OCI-LY3 (cell line): ENCODE data around the gene ST3GAL6.

Source experiments
- H2AFZ ChIP-seq: fragments of 200-600, 300-600 bp; shearing (Covaris generic); 2 replicates; pipeline ENCODE4 v1.6.0; 2014; ENCODE audit warnings: antibody characterized with exemption, low read depth, low read length
- H3K27ac ChIP-seq: fragments of 200-600, 300-600 bp; sonication (generic); 2 replicates; pipeline ENCODE4 v1.5.1; 2014; ENCODE audit warnings: mild to moderate bottlenecking, low read length, moderate library complexity, mixed read lengths
- H3K27me3 ChIP-seq: fragments of 200-600, 300-600 bp; sonication (generic); 2 replicates; pipeline ENCODE4 v1.6.1; 2014; ENCODE audit warnings: low read depth, low read length, mixed read lengths
- H3K36me3 ChIP-seq: fragments of 200-600, 300-600 bp; sonication (generic); replicated peaks from 2 replicates; pipeline ENCODE3; 2014; ENCODE audit warnings: low read depth, low read length, mixed read lengths
- H3K4me1 ChIP-seq: fragments of 300-600, 200-600 bp; sonication (generic); 2 replicates; pipeline ENCODE4 v1.6.1; 2014; ENCODE audit warnings: low read length, mixed read lengths
- H3K4me2 ChIP-seq: fragments of 200-600, 300-600 bp; sonication (generic); 2 replicates; pipeline ENCODE4 v1.6.1; 2014; ENCODE audit warnings: low read length, mixed read lengths
- H3K4me3 ChIP-seq: fragments of 300-600, 200-600 bp; sonication (generic); 2 replicates; pipeline ENCODE4 v1.5.1; 2014; ENCODE audit warnings: antibody characterized with exemption, mild to moderate bottlenecking, low read length, moderate library complexity
- H3K79me2 ChIP-seq: fragments of 300-600, 200-600 bp; shearing (Covaris generic); 2 replicates; pipeline ENCODE4 v1.6.1; 2014; ENCODE audit warnings: mild to moderate bottlenecking, low read length, mixed read lengths
- H3K9ac ChIP-seq: fragments of 300-600, 200-600 bp; shearing (Covaris generic); 2 replicates; pipeline ENCODE4 v1.6.0; 2014; ENCODE audit warnings: mild to moderate bottlenecking, low read length, moderate library complexity
- H3K9me3 ChIP-seq: fragments of 200-600, 300-600 bp; shearing (Covaris generic); 2 replicates; pipeline ENCODE4 v1.6.1; 2014; ENCODE audit warnings: low read length, mixed read lengths; ENCODE audit not compliant: insufficient read depth
- H4K20me1 ChIP-seq: fragments of 200-600, 300-600 bp; sonication (generic); 2 replicates; pipeline ENCODE4 v1.6.1; 2016; ENCODE audit warnings: low read length, mixed read lengths; ENCODE audit not compliant: insufficient read depth
- EZH2phosphoT487 ChIP-seq: fragments of 200-600 bp; shearing (Covaris generic); IDR thresholded peaks from 2 replicates; pipeline ENCODE4 v1.6.1; 2018; ENCODE audit warnings: antibody characterized with exemption, mixed run types, low read depth
- TF ChIP-seq, protein P1 (sequence below): fragments of 200-600, 300-600 bp; sonication (generic); IDR thresholded peaks from 2 replicates; pipeline ENCODE4 v1.5.1; 2014; ENCODE audit warnings: antibody characterized with exemption, low read length, low read depth

The ST3GAL6 gene

DNA sequence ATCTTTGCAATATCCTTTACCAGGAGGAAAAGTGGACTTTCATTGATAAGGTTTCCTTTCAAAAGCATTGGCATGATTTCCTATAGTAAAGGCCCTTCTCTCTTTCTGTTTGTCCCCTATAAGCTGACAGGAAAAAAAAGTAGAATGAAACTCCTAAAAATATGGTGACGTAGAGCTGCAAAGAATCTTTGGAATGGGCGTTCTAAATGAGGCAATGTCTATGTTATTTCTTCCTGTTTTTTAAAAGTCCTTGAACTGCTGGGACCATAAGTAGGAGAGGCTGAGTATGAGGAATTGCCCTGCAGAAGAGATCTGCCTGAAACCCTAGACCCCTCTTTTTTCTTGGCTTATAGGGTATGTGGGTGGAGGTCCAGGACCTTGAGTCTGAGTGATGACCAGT is 17.2 kb downstream of the ST3GAL6 start:
- Histone ChIP-seq H3K4me2 (no peak overlapping the region), H3K4me3 (no peak overlapping the region), H2AFZ (no peak overlapping the region), H3K4me1 (no peaks in the 10 kb centered on the region), H3K27me3 (no peaks in the 10 kb centered on the region), H4K20me1 (no peaks in the 10 kb centered on the region), H3K27ac (no peak overlapping the region), H3K9ac (no peak overlapping the region), H3K9me3 (no peaks in the 10 kb centered on the region), H3K79me2 (no peaks in the 10 kb centered on the region), H3K36me3 (no peaks in the 10 kb centered on the region)
- TF ChIP-seq, protein P1, sequence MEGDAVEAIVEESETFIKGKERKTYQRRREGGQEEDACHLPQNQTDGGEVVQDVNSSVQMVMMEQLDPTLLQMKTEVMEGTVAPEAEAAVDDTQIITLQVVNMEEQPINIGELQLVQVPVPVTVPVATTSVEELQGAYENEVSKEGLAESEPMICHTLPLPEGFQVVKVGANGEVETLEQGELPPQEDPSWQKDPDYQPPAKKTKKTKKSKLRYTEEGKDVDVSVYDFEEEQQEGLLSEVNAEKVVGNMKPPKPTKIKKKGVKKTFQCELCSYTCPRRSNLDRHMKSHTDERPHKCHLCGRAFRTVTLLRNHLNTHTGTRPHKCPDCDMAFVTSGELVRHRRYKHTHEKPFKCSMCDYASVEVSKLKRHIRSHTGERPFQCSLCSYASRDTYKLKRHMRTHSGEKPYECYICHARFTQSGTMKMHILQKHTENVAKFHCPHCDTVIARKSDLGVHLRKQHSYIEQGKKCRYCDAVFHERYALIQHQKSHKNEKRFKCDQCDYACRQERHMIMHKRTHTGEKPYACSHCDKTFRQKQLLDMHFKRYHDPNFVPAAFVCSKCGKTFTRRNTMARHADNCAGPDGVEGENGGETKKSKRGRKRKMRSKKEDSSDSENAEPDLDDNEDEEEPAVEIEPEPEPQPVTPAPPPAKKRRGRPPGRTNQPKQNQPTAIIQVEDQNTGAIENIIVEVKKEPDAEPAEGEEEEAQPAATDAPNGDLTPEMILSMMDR, result no peak
- TF ChIP-seq EZH2phosphoT487, result no peak

DNA sequence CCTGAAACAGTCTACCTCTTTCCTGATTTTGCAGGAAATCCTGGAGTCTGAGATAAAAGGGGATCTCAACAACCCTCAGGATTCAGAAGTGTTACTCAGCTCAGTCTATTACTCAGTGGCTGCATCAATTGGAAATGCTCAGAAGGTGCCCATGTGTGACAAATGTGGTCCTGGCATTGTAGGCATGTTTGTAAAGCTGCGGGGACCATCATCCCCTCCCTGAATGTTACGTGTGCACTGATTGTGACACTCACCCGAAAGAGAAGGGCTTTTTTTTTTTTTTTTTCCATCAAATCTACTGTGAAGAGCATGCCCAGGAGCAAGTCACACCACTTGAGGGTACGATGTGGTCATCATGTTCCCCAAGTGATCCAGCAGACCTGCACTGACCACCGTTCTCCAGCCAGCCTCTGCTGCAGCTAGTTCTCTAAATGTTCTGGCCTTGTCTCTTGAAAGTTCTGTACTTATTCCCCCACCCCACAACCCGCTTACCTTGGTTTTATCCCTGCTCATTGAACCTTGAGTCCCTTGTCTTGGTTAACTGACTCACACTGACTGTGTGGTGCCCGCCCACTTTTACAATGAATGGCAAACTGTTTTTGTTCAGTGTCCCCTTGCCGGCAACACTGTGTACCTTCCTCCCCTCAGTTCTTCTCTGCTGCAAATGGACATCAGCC is 19.8 kb downstream of the ST3GAL6 start:
- H3K27ac ChIP-seq, result no peak overlapping the region
- H2AFZ ChIP-seq, result no peak overlapping the region
- H3K79me2 ChIP-seq, result no peaks in the 10 kb centered on the region
- H3K4me2 ChIP-seq, result no peak overlapping the region
- no peaks in the 10 kb centered on the region for H3K9me3 ChIP-seq
- no peaks in the 10 kb centered on the region for H3K36me3 ChIP-seq
- H4K20me1 ChIP-seq, result no peaks in the 10 kb centered on the region
- H3K4me1 ChIP-seq, result no peaks in the 10 kb centered on the region
- H3K27me3 ChIP-seq, result no peaks in the 10 kb centered on the region
- no peak overlapping the region for H3K9ac ChIP-seq
- H3K4me3 ChIP-seq, result no peak overlapping the region
- TF ChIP-seq EZH2phosphoT487, result no peak
- TF ChIP-seq, protein P1, result no peak

DNA sequence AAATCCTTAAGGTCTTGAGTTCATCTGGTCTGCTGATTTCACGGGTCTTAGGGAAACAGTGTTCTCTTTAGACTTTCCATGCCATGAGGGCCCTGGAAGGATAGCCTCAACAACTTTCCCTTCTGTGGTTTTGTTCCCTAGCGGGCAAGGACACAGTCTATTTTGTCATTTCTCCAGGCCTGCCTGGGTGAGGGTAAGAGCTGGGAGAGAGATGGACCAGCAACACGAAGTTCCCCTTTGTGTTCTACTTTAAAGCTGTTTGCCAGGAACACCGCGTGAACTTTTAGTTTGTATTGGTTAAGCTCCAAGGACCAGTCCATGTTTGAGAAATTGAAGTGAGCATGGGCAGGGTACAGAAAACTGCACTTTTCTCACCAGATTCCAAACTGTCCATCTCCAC is 20.9 kb downstream of the ST3GAL6 start:
- Histone ChIP-seq H2AFZ (no peak overlapping the region), H3K36me3 (no peaks in the 10 kb centered on the region), H3K4me1 (no peaks in the 10 kb centered on the region), H3K27ac (no peak overlapping the region), H3K9me3 (no peaks in the 10 kb centered on the region), H3K79me2 (no peaks in the 10 kb centered on the region), H3K9ac (no peak overlapping the region), H3K4me3 (no peak overlapping the region), H3K4me2 (no peak overlapping the region), H4K20me1 (no peaks in the 10 kb centered on the region), H3K27me3 (no peaks in the 10 kb centered on the region)
- TF ChIP-seq, protein P1, result no peak
- no peak for TF ChIP-seq EZH2phosphoT487

DNA sequence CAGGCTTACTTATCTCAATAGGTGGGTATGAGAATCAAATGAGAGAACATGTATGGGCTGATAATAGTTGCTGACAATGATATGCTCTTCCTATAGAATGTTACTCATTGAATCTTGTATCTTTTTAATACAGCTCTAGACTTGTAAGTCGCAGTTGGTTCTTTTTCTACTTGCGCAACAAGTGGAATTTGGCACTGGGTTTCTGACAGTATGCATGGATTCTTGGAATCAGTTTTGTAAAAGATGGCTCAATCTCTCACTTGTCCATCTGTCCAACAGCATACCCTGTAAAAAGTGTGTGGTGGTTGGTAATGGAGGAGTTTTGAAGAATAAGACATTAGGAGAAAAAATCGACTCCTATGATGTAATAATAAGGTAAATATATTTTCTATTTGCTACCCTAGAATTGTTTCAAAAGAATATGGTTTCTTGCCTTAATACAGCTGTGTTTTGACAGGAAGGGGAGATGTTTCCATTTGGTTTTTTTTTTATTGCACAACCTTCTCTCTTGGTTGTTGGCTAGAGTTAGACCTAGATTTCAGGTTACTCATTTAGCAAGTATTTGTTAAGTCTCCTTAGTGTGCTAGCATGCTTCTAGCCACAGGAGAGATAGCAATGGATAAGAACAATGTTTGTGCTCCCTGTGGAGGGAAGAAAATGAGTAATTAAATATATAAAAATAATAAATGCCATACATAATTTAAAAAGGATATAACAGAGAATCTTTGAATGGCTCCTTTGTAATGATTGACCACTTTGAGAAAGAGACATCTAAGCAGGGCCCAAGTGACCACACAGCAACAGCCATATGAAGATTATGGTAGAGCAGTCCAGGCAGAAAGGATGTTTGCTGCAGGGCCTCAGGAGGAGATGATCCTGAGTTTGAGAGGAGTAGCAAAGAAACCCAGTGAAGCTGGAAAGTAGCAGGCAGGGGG is 21.8 kb downstream of the ST3GAL6 start:
- Histone ChIP-seq H3K27me3 (no peaks in the 10 kb centered on the region), H3K36me3 (no peaks in the 10 kb centered on the region), H3K9ac (no peak overlapping the region), H3K27ac (no peak overlapping the region), H4K20me1 (no peaks in the 10 kb centered on the region), H3K4me2 (no peak overlapping the region), H3K4me3 (no peak overlapping the region), H3K9me3 (no peaks in the 10 kb centered on the region), H3K79me2 (no peaks in the 10 kb centered on the region), H3K4me1 (peaks cover 5% of the 10 kb centered on the region; the same call in 1 of the 2 replicates), H2AFZ (no peak overlapping the region)
- no peak for TF ChIP-seq EZH2phosphoT487
- TF ChIP-seq, protein P1, result no peak
